NCI-H2227 (cell line): Measurements from ENCODE around the gene TPP1.

Source experiments
- DNase-seq: peaks from one replicate; lab custom pipeline; 2025; ENCODE audit not compliant: unreplicated experiment; lab: John Stamatoyannopoulos, UW

TPP1 gene

GRCh38 chr11:6566704-6567370, 52.4 kb downstream of the TPP1 start:
- no peak for DNase-seq

- DNase-seq = no peak
Observed at GRCh38 chr11:6565988-6566703, 53.1 kb downstream of the TPP1 start.

- DNase-seq = no peak
Observed at GRCh38 chr11:6565325-6565724, 53.9 kb downstream of the TPP1 start.

- DNase-seq = no peak
Observed at GRCh38 chr11:6563667-6564066, 55.6 kb downstream of the TPP1 start.

GRCh38 chr11:6563121-6563619, 56.1 kb downstream of the TPP1 start:
- DNase-seq = no peak
